ENCODE data around the gene STAC2.

Gene STAC2

GRCh38 chr17:39225308-39225958, at the start of gene STAC2:
Gene STAC2 (minus strand): TSS chr17:39225945. CDS start chr17:39225502, 443 bp downstream.
- H3K4me3 ChIP-seq (ENCODE audit: control insufficient read depth, low read depth, low read length): peak within 1 kb of the TSS; percentile 34
- TF ChIP-seq, protein P1, sequence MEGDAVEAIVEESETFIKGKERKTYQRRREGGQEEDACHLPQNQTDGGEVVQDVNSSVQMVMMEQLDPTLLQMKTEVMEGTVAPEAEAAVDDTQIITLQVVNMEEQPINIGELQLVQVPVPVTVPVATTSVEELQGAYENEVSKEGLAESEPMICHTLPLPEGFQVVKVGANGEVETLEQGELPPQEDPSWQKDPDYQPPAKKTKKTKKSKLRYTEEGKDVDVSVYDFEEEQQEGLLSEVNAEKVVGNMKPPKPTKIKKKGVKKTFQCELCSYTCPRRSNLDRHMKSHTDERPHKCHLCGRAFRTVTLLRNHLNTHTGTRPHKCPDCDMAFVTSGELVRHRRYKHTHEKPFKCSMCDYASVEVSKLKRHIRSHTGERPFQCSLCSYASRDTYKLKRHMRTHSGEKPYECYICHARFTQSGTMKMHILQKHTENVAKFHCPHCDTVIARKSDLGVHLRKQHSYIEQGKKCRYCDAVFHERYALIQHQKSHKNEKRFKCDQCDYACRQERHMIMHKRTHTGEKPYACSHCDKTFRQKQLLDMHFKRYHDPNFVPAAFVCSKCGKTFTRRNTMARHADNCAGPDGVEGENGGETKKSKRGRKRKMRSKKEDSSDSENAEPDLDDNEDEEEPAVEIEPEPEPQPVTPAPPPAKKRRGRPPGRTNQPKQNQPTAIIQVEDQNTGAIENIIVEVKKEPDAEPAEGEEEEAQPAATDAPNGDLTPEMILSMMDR (conservative IDR thresholded peaks at IDR 0.05; ENCODE audit: control insufficient read depth, insufficient read depth, low read depth, low read length): no peak
- no peak for DNase-seq (ENCODE audit: low read depth)

- no peak overlapping the region for H3K4me3 ChIP-seq (ENCODE audit: control insufficient read depth, low read depth, low read length)
- TF ChIP-seq, protein P1 (conservative IDR thresholded peaks at IDR 0.05; ENCODE audit: control insufficient read depth, insufficient read depth, low read depth, low read length): no peak
- peak; percentile 30 for DNase-seq (ENCODE audit: low read depth)
Observed at GRCh38 chr17:39271546-39271945, 45.8 kb upstream of the STAC2 start.

- peak; percentile 82 for DNase-seq (ENCODE audit: low read depth)
- TF ChIP-seq, protein P1 (conservative IDR thresholded peaks at IDR 0.05; ENCODE audit: control insufficient read depth, insufficient read depth, low read depth, low read length): peak; percentile 65
- no peak overlapping the region for H3K4me3 ChIP-seq (ENCODE audit: control insufficient read depth, low read depth, low read length)
Observed at GRCh38 chr17:39270923-39271322, 45.2 kb upstream of the STAC2 start.

- H3K4me3 ChIP-seq (ENCODE audit: control insufficient read depth, low read depth, low read length): no peak overlapping the region
- TF ChIP-seq, protein P1 (conservative IDR thresholded peaks at IDR 0.05; ENCODE audit: control insufficient read depth, insufficient read depth, low read depth, low read length): no peak
- DNase-seq (ENCODE audit: low read depth): peak; percentile 60
Observed at GRCh38 chr17:39264119-39264518, 38.4 kb upstream of the STAC2 start.

DNA sequence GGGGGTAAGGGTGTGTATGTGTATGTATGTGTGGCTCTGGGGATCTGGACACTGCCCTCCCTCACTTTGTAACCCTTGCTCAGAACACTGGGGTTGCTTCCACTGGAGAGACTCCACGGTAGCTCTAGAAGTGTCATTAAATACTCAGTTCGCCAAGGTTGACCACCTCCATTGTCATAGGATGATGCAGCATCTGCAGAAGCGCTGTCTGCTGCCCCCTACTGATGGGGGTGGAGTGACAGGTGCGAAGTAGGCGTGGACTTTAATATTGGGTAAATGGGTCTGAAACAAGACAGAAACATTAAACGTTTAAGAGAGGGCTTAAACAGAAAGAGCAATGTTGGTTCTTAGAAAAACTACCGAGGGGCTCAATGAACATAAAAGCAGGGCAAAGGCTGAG, 35.5 kb upstream of the STAC2 start:
- TF ChIP-seq, protein P1 (conservative IDR thresholded peaks at IDR 0.05; ENCODE audit: control insufficient read depth, insufficient read depth, low read depth, low read length): no peak
- no peak overlapping the region for H3K4me3 ChIP-seq (ENCODE audit: control insufficient read depth, low read depth, low read length)
- DNase-seq (ENCODE audit: low read depth): no peak

DNA sequence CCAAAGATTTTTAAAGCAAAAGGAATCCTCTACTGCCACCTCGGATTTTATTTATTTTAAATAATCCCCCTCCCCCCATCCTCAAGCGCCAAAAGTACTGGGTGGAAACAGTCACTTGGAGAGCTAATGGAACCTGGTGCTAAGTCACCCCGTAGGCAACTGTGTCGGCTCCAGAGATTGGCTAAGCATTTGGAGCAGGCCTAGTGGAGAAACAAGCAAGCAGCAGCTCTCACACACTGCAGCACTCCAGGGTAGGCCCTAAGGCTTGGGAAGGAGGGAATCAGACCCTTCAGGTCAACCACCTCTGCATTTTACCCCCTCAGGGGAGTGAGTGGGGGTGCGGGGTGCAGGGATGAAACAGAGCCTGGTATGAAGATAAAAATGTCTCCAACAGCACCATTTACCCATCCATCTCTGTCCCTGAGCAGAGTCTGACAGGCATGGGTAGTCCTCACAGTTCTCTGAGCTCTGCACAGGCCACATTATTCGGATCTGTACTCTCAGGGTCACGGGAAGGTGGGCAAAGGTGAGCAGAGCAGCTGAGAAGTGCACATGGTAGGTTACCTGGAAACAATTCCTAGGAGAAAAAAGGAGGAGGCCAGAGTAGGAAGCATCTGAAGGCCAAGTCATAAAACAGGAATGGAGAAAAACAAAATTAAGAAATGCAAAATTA, 27.2 kb upstream of the STAC2 start:
- no peak overlapping the region for H3K4me3 ChIP-seq (ENCODE audit: control insufficient read depth, low read depth, low read length)
- no peak for DNase-seq (ENCODE audit: low read depth)
- TF ChIP-seq, protein P1 (conservative IDR thresholded peaks at IDR 0.05; ENCODE audit: control insufficient read depth, insufficient read depth, low read depth, low read length): no peak
